ENCODE measurements around the gene RBM15. TPM values are rescaled to one million over a fixed set of nuclear protein-coding genes. Genes with fewer than 3 reads are reported as not detected.

RBM15 gene
- total and polyA plus RNA-seq, 2 donors (not counting 1 experiment from before 2014, with no cell fraction given), result 23.7 to 97.7 TPM

- H3K9ac ChIP-seq (ENCODE audit: low read length), result no peak overlapping the region
- CTCF ChIA-PET, result interaction anchor here (1.0 to 1.2 kb wide), 2 partner anchors 96 to 239 kb away, joined by 3 to 4 read pairs; no protein-coding TSS in a partner anchor
- intact Hi-C loops (cut with micrococcal nuclease), result no loop called here
- H3K9me3 Mint-ChIP-seq (ENCODE audit: insufficient read depth), result no peaks in the 10 kb centered on the region
- POLR2A ChIA-PET, result no interaction called here
- 96% methylated on average over 4 of the region's 4 CpGs for WGBS (ENCODE audit: insufficient coverage)
- H3K4me2 ChIP-seq (replicated peaks; ENCODE audit: low read depth, low read length, poor library complexity, severe bottlenecking), result no peak overlapping the region
- no peaks in the 10 kb centered on the region for H4K20me1 ChIP-seq (ENCODE audit: control insufficient read depth, insufficient read depth, low read length, poor library complexity, severe bottlenecking)
- H3K4me1 Mint-ChIP-seq, result no peaks in the 10 kb centered on the region
- H3K27ac Mint-ChIP-seq, result no peak overlapping the region
- no peak overlapping the region for H2AFZ ChIP-seq (ENCODE audit: insufficient read depth, low read depth, low read length, poor library complexity, severe bottlenecking)
- H3K4me3 Mint-ChIP-seq, result no peak overlapping the region
- H3K27ac ChIP-seq (ENCODE audit: low read length in 2 of 2), result no peak overlapping the region
- DNase-seq (no peak), ATAC-seq (ENCODE audit: low read depth) (no peak)
- H3K27me3 Mint-ChIP-seq, result no peaks in the 10 kb centered on the region
- H3K9me3 ChIP-seq (ENCODE audit: control extremely low read depth in 1 of 3, control insufficient read depth in 2 of 3, insufficient read depth in 1 of 3, low read length in 2 of 3), result no peaks in the 10 kb centered on the region
- no peaks in the 10 kb centered on the region for H3K79me2 ChIP-seq (ENCODE audit: control insufficient read depth, insufficient read depth, low read length)
- H3K4me1 ChIP-seq (ENCODE audit: control insufficient read depth in 2 of 2, insufficient read depth in 2 of 2, low read length in 2 of 2), result no peaks in the 10 kb centered on the region
- H3K36me3 ChIP-seq (replicated peaks in 1 of 2; ENCODE audit: control extremely low read depth in 1 of 2, control insufficient read depth in 1 of 2, extremely low read depth in 1 of 2, insufficient read depth in 2 of 2, low read length in 1 of 2), result no peaks in the 10 kb centered on the region
- H3K4me3 ChIP-seq (ENCODE audit: control extremely low read depth in 1 of 5, extremely low read depth in 1 of 5, insufficient read depth in 1 of 5, low read depth in 2 of 5, low read length in 4 of 5), result no peak overlapping the region
- H3K27me3 ChIP-seq (replicated peaks in 1 of 4; ENCODE audit: control extremely low read depth in 1 of 4, control insufficient read depth in 3 of 4, insufficient read depth in 4 of 4, low read length in 3 of 4), result no peaks in the 10 kb centered on the region
- TF ChIP-seq CTCF (IDR thresholded peaks at IDR 0.05) (no peak), EZH2 (IDR thresholded peaks at IDR 0.05; ENCODE audit: borderline replicate concordance, insufficient read depth, low read depth, low read length, poor library complexity, severe bottlenecking) (no peak)
Measured at GRCh38 chr1:110298991-110299390, 40.2 kb upstream of the RBM15 start.

- intact Hi-C loops (cut with micrococcal nuclease), result no loop called here
- Histone ChIP-seq H3K9ac (ENCODE audit: low read length) (no peak overlapping the region), H3K27ac (ENCODE audit: low read length in 2 of 2) (no peak overlapping the region), H3K4me1 (ENCODE audit: control insufficient read depth in 2 of 2, insufficient read depth in 2 of 2, low read length in 2 of 2) (no peaks in the 10 kb centered on the region), H3K27me3 (replicated peaks in 1 of 4; ENCODE audit: control extremely low read depth in 1 of 4, control insufficient read depth in 3 of 4, insufficient read depth in 4 of 4, low read length in 3 of 4) (no peaks in the 10 kb centered on the region), H3K4me2 (replicated peaks; ENCODE audit: low read depth, low read length, poor library complexity, severe bottlenecking) (no peak overlapping the region), H3K36me3 (replicated peaks in 1 of 2; ENCODE audit: control extremely low read depth in 1 of 2, control insufficient read depth in 1 of 2, extremely low read depth in 1 of 2, insufficient read depth in 2 of 2, low read length in 1 of 2) (no peaks in the 10 kb centered on the region), H3K4me3 (ENCODE audit: control extremely low read depth in 1 of 5, extremely low read depth in 1 of 5, insufficient read depth in 1 of 5, low read depth in 2 of 5, low read length in 4 of 5) (no peak overlapping the region), H2AFZ (ENCODE audit: insufficient read depth, low read depth, low read length, poor library complexity, severe bottlenecking) (no peak overlapping the region), H4K20me1 (ENCODE audit: control insufficient read depth, insufficient read depth, low read length, poor library complexity, severe bottlenecking) (no peaks in the 10 kb centered on the region), H3K9me3 (ENCODE audit: control extremely low read depth in 1 of 3, control insufficient read depth in 2 of 3, insufficient read depth in 1 of 3, low read length in 2 of 3) (no peaks in the 10 kb centered on the region), H3K79me2 (ENCODE audit: control insufficient read depth, insufficient read depth, low read length) (no peaks in the 10 kb centered on the region)
- ATAC-seq (ENCODE audit: low read depth) (no peak), DNase-seq (no peak)
- no peaks in the 10 kb centered on the region for H3K9me3 Mint-ChIP-seq (ENCODE audit: insufficient read depth)
- H3K27me3 Mint-ChIP-seq, result no peaks in the 10 kb centered on the region
- WGBS (ENCODE audit: insufficient coverage), result no CpG with 5 or more reads among the region's 1 CpG
- TF ChIP-seq CTCF (IDR thresholded peaks at IDR 0.05) (no peak), EZH2 (IDR thresholded peaks at IDR 0.05; ENCODE audit: borderline replicate concordance, insufficient read depth, low read depth, low read length, poor library complexity, severe bottlenecking) (no peak)
- H3K27ac Mint-ChIP-seq, result no peak overlapping the region
- POLR2A ChIA-PET, result no interaction called here
- CTCF ChIA-PET, result interaction anchor here (0.6 to 3.2 kb wide), 5 partner anchors 15 to 195 kb away, joined by 3 to 7 read pairs (median 3); no protein-coding TSS in a partner anchor
- no peaks in the 10 kb centered on the region for H3K4me1 Mint-ChIP-seq
- no peak overlapping the region for H3K4me3 Mint-ChIP-seq
Measured at GRCh38 chr1:110300412-110301085, 38.6 kb upstream of the RBM15 start.

Data from B cell (primary cell).